ENCODE measurements around the gene PAX5.

DNA sequence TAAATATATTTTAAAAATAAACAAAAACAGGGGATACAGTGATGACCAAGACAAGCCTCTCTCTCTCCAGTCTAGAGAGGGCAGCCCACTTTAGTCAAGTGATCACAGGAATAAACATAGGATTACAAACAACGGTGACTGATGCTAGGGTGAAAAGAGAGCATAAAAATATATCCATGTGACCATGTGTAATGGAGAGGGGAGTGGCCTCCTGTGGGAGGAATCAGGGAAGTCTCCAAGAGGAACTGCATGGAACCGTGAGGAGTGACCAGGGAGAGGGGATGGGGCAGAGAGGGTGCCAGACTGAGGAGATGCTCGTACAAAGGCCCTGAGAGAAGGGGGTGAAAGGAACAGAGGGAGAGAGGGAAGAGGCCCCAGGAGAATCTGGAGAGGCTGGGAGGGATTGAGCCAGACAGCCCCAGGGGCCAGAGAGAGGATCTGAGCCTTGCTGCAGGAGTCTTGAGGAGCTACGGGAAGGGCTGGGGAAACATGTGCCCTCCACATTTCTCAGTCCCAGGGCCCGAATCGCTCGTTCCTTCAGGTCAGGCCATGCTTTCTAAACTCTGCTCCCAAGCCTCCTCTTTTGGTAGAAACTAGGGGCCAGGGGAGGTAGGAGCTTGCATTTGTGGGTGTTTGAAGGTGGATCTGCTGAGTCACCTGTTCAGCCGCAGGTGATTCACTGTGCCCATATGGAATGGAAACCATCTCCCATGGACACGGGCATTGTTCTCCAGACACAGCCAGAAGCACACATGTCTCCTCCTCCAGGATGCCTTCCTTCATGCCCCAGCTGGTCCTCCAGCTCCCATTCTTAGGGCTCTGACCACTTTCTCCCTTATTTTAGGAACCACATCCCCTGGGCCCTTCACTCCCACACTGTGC lies 63.8 kb downstream of the PAX5 start:
- TF ChIP-seq, protein P1, sequence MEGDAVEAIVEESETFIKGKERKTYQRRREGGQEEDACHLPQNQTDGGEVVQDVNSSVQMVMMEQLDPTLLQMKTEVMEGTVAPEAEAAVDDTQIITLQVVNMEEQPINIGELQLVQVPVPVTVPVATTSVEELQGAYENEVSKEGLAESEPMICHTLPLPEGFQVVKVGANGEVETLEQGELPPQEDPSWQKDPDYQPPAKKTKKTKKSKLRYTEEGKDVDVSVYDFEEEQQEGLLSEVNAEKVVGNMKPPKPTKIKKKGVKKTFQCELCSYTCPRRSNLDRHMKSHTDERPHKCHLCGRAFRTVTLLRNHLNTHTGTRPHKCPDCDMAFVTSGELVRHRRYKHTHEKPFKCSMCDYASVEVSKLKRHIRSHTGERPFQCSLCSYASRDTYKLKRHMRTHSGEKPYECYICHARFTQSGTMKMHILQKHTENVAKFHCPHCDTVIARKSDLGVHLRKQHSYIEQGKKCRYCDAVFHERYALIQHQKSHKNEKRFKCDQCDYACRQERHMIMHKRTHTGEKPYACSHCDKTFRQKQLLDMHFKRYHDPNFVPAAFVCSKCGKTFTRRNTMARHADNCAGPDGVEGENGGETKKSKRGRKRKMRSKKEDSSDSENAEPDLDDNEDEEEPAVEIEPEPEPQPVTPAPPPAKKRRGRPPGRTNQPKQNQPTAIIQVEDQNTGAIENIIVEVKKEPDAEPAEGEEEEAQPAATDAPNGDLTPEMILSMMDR (IDR thresholded peaks at IDR 0.05) = no peak
- no peak for TF ChIP-seq POLR2A (IDR thresholded peaks at IDR 0.05)
